ENCODE data around the gene CERS5.

- TF ChIP-seq CTCF (IDR thresholded peaks at IDR 0.05; ENCODE audit: low read length) (peak; percentile 93), EZH2 (IDR thresholded peaks at IDR 0.05; ENCODE audit: borderline replicate concordance, low read length) (no peak)
These were observed 78.4 kb downstream of the CERS5 start for GRCh38 chr12:50088577-50089335.

All from OCI-LY1 (cell line).